ENCODE measurements around the gene IFI44.

DNA sequence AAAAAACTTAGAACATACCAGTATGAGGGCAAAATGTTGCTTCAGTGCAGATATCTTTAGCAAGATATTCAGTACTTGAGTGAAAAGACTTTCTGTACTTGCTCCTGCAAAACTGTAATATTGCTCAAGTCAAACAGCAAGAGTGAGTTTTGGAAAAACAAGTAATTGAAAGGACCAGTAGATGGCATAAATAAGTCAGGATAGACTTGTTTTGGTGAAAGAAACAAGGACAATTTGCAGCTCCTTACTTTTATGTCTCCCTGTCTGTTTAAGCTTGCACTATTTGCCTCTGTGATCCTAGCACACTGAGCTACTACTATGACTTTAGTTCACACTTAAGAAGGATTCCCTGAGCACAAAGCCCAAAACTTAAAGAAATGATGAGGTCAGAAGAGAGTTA lies 39.1 kb downstream of the IFI44 start:
- TF ChIP-seq POLR2A (IDR thresholded peaks at IDR 0.05) (no peak), EP300 (IDR thresholded peaks at IDR 0.05) (no peak), POLR2AphosphoS5 (IDR thresholded peaks at IDR 0.05) (no peak)
- TF ChIP-seq, protein P1, sequence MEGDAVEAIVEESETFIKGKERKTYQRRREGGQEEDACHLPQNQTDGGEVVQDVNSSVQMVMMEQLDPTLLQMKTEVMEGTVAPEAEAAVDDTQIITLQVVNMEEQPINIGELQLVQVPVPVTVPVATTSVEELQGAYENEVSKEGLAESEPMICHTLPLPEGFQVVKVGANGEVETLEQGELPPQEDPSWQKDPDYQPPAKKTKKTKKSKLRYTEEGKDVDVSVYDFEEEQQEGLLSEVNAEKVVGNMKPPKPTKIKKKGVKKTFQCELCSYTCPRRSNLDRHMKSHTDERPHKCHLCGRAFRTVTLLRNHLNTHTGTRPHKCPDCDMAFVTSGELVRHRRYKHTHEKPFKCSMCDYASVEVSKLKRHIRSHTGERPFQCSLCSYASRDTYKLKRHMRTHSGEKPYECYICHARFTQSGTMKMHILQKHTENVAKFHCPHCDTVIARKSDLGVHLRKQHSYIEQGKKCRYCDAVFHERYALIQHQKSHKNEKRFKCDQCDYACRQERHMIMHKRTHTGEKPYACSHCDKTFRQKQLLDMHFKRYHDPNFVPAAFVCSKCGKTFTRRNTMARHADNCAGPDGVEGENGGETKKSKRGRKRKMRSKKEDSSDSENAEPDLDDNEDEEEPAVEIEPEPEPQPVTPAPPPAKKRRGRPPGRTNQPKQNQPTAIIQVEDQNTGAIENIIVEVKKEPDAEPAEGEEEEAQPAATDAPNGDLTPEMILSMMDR (IDR thresholded peaks at IDR 0.05) = no peak
